Measurements from ENCODE around the gene DZIP1.
A peak's percentile ranks its signal among the peaks of the same experiment; 100 is the strongest.

Gene DZIP1

DNA sequence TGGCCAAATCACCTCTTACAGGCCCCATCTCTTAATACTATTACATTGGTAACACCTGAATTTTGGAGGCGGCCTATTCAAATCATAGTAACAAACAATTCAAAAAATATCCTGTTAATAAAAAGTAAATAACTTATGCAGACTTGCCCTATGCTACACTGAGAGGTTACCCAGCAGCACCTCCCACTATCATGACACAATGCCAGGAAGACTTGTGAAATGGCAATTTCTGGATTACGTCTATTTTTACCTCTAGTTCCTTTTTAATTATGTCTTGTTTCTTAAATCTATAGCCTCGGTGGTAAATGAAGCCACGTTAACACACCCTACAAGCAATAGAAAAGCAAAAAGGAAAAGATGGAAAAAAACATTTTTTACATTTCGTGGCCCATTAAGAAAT, 6.2 kb upstream of the DZIP1 start:
- no peak for DNase-seq
- intact Hi-C loops (cut with DNase I): no loop called here

DNA sequence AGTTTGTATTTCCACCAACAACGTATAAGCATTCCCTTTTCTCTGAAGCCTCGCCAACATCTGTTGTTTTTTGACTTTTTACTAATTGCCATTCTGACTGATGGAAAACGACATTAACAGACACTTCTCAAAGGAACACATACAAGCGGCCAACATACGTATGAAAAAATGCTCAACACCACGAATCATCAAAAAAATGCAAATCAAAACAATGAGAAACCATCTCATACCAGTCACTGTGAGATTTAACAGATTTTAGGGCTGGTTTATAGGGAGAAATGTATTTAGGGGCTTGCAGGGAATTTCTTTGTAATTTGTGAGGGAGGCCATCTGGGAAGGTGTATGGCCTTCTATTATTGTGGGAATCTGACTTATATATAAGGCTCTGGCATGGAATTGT, 2.8 kb upstream of the DZIP1 start:
- DNase-seq: no peak

GRCh38 chr13:95643936-95644598, 439 bp downstream of the DZIP1 start:
- intact Hi-C loops (cut with DNase I): no loop called here
- peak in 38 of 42 donors; percentile 10 to 64 (median 37) for DNase-seq

More for the DNA sequence above, 2.8 kb upstream of the DZIP1 start:
- intact Hi-C loops (cut with DNase I): no loop called here

DNA sequence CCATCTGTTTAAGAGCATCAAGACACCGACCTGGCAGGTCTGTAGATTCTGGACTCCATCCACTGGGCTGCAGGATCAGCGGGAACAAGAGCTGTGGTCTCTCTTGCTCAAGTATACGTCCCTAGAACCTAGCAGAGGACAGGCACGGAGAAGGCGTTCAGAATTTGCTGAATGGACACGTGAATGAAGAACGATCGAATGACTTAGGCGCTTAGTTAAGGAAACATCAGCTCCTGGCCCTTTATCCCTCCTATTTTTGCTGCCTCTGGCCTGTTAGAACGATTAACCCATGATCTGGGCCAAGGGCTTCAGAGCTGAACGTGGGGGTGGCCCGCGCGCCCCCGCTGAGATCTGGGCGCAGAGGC, 953 bp downstream of the DZIP1 start:
- intact Hi-C loops (cut with DNase I): no loop called here
- DNase-seq: peak in 2 of 42 donors; percentile 2 to 20

- intact Hi-C loops (cut with DNase I): no loop called here
- no peak for DNase-seq
Observed at GRCh38 chr13:95642999-95643398, 1.5 kb downstream of the DZIP1 start.

GRCh38 chr13:95642028-95642621, 2.4 kb downstream of the DZIP1 start:
- DNase-seq: peak in 37 of 42 donors; percentile 14 to 66 (median 37)
- intact Hi-C loops (cut with DNase I): no loop called here

DNA sequence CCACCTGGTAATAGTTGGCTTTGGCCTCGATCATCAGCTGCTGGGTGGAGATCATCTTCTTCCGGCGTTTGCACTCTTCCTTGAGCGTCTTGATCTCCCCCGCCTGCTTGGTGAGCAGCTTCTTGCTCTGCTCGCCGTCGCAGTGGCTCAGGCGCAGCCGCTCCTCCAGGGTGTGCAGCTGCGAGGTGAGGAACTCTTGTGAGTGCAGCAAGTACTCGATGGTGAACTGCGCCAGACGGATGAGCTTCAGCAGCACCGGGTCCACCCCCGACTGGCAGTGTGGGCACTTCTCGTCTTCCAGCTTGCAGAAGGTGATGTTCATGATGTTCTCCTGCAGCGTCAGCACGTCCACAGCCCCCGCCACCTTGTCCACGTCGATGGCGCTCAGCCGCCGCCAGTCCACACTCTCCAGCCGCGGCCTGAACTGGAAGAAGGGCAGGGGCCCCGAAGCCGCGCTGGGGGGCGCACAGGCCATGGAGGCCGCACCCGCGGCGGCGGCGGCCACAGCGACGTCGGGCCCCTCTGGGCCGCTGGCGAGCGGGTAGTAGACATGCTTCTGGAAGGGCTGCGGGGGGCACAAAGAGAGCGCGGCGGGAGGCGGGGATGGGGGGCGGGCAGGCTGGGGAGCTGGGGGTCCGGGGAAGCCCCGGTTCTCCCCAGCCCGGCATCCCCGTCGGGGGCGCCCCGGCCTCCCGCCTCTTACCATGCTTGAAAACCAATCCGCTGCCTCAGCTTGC, 3.0 kb downstream of the DZIP1 start:
- DNase-seq: peak in 41 of 42 donors; percentile 9 to 79 (median 47)
- intact Hi-C loops (cut with DNase I): no loop called here

DNA sequence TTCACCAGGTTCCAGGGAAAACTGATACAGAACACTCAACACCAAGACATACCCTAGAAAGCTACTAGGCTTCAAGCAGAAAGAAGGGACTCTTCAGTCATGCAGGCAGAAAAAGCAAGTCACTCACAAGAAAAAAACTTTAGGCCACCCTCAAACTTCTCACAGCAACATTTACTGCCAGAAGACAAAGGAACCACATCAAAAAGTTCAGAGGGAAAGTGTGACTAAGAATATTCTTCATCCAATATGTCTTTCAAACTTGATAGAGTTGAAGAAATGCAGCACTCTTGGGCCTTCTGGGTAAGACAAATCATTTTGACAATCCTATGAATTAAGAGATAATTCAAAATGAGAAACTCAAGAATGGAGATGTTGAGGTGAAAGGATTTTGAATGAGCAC, 7.7 kb downstream of the DZIP1 start:
- no peak for DNase-seq
- intact Hi-C loops (cut with DNase I): no loop called here

GRCh38 chr13:95630593-95630992, 13.9 kb downstream of the DZIP1 start:
- DNase-seq: no peak
- intact Hi-C loops (cut with DNase I): no loop called here

- intact Hi-C loops (cut with DNase I): no loop called here
- no peak for DNase-seq
Observed at GRCh38 chr13:95629071-95629470, 15.4 kb downstream of the DZIP1 start.

DNA sequence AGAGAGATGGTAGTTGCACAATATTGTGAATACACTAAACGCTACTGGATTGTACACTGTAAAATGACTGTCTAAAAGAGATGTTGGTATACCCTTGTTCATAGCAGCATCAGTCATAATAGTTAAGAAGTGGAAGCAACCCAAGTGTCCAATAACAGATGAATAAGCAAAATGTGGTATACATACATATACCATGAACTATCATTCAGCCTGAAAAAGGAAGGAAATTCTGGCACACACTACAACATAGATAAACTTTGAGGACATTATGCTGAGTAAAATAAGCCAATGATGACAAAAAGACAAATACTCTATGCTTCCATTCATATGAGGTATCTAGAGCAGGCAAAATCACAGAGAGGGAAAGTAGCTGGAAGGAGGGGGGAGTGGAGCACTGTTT, 16.0 kb downstream of the DZIP1 start:
- intact Hi-C loops (cut with DNase I): no loop called here
- no peak for DNase-seq

DNA sequence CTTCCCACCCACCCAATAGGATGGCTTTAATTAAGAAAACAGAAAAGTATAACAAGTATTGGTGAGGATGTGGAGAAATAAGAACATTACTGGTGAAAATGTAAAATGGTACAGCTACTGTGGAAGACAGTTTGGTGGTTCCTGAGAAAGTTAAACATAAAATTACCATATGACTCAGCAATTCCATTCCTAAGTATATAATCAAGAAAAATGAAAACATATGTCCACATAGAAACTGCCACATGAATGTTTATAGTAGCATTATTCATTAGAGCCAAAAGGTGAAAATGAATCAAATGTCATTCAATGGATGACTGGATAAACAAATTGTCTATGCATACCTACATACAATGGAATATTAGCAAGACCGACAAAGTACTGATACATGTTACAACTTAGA, 16.9 kb downstream of the DZIP1 start:
- intact Hi-C loops (cut with DNase I): no loop called here
- DNase-seq: no peak

DNA sequence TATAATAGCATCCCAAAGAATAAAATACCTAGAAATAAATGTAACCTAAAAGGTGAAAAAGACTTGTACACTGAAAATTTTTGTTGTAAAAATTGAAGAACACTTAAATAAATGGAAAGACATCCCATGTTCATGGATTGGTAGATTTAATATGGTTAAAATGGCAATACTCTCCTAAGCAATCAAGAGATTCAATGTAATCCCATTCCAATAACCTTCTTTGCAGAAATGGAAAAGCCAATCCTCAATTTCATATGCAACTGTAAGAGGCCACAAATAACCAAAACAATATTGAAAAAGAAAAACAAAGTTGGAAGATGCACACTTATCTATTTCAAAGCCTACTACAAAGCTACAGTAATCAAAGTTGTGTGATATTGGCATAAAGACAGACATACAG, 17.7 kb downstream of the DZIP1 start:
- DNase-seq: no peak
- intact Hi-C loops (cut with DNase I): no loop called here

DNA sequence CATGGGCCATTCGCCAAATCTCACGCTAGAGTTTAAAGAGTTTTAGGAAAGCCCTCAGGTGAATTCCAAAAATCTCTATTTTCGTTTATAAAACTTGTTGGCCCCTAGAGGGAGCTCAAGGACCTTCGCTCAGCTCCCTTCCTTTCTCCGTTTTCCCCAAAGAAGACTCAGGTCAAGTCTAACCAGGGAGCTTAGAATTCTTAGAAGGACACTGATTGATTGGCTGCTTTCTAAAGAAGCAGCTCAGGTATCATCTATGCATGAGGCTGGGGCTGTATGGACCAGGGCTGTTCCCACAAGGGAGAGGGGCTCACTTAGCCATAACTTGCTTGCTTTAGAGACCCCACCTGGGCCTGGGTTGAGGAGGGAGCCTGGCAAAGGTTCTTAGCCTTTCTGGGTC, 20.5 kb downstream of the DZIP1 start:
- intact Hi-C loops (cut with DNase I): loop anchor here (5.0 kb wide), 1 partner anchor 213 kb away; no protein-coding TSS in a partner anchor
- peak in 21 of 42 donors; percentile 16 to 67 (median 34) for DNase-seq

- no peak for DNase-seq
- intact Hi-C loops (cut with DNase I): loop anchor here (5.0 kb wide), 1 partner anchor 214 kb away; no protein-coding TSS in a partner anchor
Observed at GRCh38 chr13:95623141-95623540, 21.4 kb downstream of the DZIP1 start.

GRCh38 chr13:95620825-95621498, 23.5 kb downstream of the DZIP1 start:
- intact Hi-C loops (cut with DNase I): loop anchor here (5.0 kb wide), 1 partner anchor 216 kb away; no protein-coding TSS in a partner anchor
- DNase-seq: peak in 34 of 42 donors; percentile 9 to 70 (median 42)

DNA sequence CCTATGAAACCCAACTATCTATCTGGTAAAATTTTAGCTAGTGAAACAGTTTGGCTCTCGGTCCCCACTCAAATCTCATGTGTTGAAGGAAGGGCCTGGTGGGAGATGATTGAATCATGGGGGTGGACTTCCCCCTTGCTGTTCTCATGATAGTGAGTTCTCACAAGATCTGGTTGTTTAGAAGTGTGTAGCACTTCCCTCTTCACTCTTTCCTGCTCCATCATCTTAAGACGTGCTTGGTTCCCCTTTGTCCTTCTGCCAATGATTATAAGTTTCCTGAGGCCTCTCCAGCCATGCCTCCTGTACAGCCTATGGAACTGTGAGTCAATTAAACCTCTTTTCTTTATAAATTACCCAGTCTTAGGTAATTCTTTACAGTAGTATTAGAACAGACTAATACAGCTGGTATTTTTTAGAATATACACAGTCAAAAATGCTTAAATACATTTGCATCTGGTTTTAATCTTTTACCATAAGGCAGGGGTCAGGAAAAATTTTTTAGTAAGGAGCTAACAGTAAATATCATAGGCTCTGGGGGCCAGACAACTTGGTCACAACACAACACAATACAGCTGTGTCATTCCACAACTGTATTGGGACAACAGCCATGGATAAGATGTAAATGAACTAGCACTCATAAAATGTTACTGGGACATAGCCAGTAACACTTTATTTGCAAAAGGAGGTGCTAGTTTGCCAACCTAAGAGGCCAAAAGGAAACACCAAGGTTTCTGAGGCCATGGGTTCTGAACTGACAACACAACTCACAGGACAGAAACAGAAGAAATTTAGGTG, 24.3 kb downstream of the DZIP1 start:
- intact Hi-C loops (cut with DNase I): loop anchor here (5.0 kb wide), 1 partner anchor 217 kb away; no protein-coding TSS in a partner anchor
- DNase-seq: no peak

DNA sequence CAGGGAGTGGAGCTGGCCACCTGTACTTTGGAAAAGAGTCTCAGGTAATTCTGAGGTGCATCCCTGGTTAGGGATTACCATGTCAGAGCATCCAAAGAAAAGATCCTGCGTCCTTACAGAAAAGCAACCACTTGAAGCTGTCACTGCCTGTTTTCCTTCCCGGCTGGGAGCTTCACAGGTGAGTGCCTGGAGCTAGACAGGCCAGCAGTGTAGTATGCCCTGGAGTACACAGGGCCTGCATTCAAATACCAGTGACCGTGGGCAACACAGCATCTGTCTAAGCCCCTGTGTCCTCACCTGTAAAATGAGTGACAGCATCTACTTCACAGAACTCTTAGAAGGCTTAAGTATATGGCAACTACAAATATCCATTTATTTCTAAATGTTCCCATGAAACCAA, 29.0 kb downstream of the DZIP1 start:
- DNase-seq: no peak
- intact Hi-C loops (cut with DNase I): no loop called here

All from head of caudate nucleus (tissue), 42 donors.